Muscle of arm (tissue), 12 donors: ENCODE data around the gene LHFPL3. TPM values are rescaled to one million over a fixed set of nuclear protein-coding genes. Genes with fewer than 3 reads are reported as not detected.
"Not testable (repeated sequence)": the region's sequence is repeated elsewhere in the genome, so short reads cannot be mapped to it uniquely, and the experiment has no call there.

Source experiments
- DNase-seq: peaks from one replicate; pipeline ENCODE4 v3.0.0-alpha.2; 2013
- polyA plus RNA-seq, 12 donors: library from polyadenylated mRNA; unstranded; fragments of 120-200 nt; gene quantifications; one replicate each; pipeline ENCODE4 v1.2.1, GENCODE V29; 2013; ENCODE audit not compliant: insufficient read length in 12 of 12

LHFPL3 gene
- polyA plus RNA-seq, 12 donors: 0.10 to 0.33 (median 0.14) TPM; not detected in 8

- DNase-seq: no peak
Measured at GRCh38 chr7:104480529-104480928, 152.1 kb downstream of the LHFPL3 start.

GRCh38 chr7:104482362-104483037, 154.1 kb downstream of the LHFPL3 start:
- no peak for DNase-seq

- DNase-seq: no peak
Measured at GRCh38 chr7:104486931-104487330, 158.5 kb downstream of the LHFPL3 start.

- no peak for DNase-seq
Measured at GRCh38 chr7:104487642-104488041, 159.2 kb downstream of the LHFPL3 start.

- DNase-seq: no peak
Measured at GRCh38 chr7:104497379-104497967, 169.1 kb downstream of the LHFPL3 start.

GRCh38 chr7:104499975-104500374, 171.6 kb downstream of the LHFPL3 start:
- no peak for DNase-seq

GRCh38 chr7:104509874-104510273, 181.5 kb downstream of the LHFPL3 start:
- no peak for DNase-seq

- no peak for DNase-seq
Measured at GRCh38 chr7:104524853-104525252, 196.4 kb downstream of the LHFPL3 start.

- DNase-seq: no peak
Measured at GRCh38 chr7:104528142-104528541, 199.7 kb downstream of the LHFPL3 start.

- no peak for DNase-seq
Measured at GRCh38 chr7:104529567-104529966, 201.2 kb downstream of the LHFPL3 start.

- DNase-seq: no peak
Measured at GRCh38 chr7:104530251-104530650, 201.8 kb downstream of the LHFPL3 start.

- no peak for DNase-seq
Measured at GRCh38 chr7:104534149-104534548, 205.7 kb downstream of the LHFPL3 start.

GRCh38 chr7:104535841-104536240, 207.4 kb downstream of the LHFPL3 start:
- no peak for DNase-seq

- no peak for DNase-seq
Measured at GRCh38 chr7:104536956-104537355, 208.6 kb downstream of the LHFPL3 start.

- DNase-seq: no peak
Measured at GRCh38 chr7:104538152-104538551, 209.7 kb downstream of the LHFPL3 start.

- DNase-seq: no peak
Measured at GRCh38 chr7:104541897-104542296, 213.5 kb downstream of the LHFPL3 start.

GRCh38 chr7:104548861-104549260, 220.5 kb downstream of the LHFPL3 start:
- DNase-seq: no peak

GRCh38 chr7:104550362-104550761, 222.0 kb downstream of the LHFPL3 start:
- DNase-seq: no peak

GRCh38 chr7:104551226-104551625, 222.8 kb downstream of the LHFPL3 start:
- no peak for DNase-seq

GRCh38 chr7:104552102-104552501, 223.7 kb downstream of the LHFPL3 start:
- peak; percentile 6 for DNase-seq

GRCh38 chr7:104553074-104553473, 224.7 kb downstream of the LHFPL3 start:
- no peak for DNase-seq

GRCh38 chr7:104563350-104563901, 235.0 kb downstream of the LHFPL3 start:
- DNase-seq: not testable (repeated sequence)

- DNase-seq: no peak
Measured at GRCh38 chr7:104569751-104570150, 241.3 kb downstream of the LHFPL3 start.
